ENCODE data around the gene HOXA6. TPM values are rescaled to one million over a fixed set of nuclear protein-coding genes. Genes with fewer than 3 reads are reported as not detected.

The HOXA6 gene
- total RNA-seq, 1 experiment from 2014 or later = not detected

- Mint-ChIP-seq H3K9me3 (peaks cover 9 to 10% of the 10 kb centered on the region in 2 experiments; a peak in 4 of 5 replicates), H3K36me3 (ENCODE audit: insufficient read depth in 1 of 3, low read depth in 3 of 3) (peaks cover 0 to 2% (median 0%) of the 10 kb centered on the region in 3 experiments; a peak in 1 of 7 replicates), H3K27ac (no peak overlapping the region), H3K27me3 (ENCODE audit: low read depth) (peaks cover 100% of the 10 kb centered on the region), H3K4me3 (no peak overlapping the region; a peak in 1 of 5 replicates), H3K4me1 (peaks cover 0 to 10% of the 10 kb centered on the region in 2 experiments; a peak in 1 of 4 replicates)
- no peak overlapping the region for H2AK5ac ChIP-seq (ENCODE audit: insufficient read length, low read length)
- H3K18ac ChIP-seq (ENCODE audit: insufficient read length, low read depth, low read length) = no peak overlapping the region
- no CpG with 5 or more reads among the region's 43 CpGs for WGBS (ENCODE audit: extremely low coverage, insufficient read length, low lambda C conversion rate)
- no peak overlapping the region for H3K4me2 ChIP-seq (ENCODE audit: insufficient read depth, insufficient read length, low read length)
- H3K4me1 ChIP-seq (ENCODE audit: insufficient read depth, low read length) = no peaks in the 10 kb centered on the region
- H3K79me2 ChIP-seq (ENCODE audit: insufficient read depth, low read length) = no peaks in the 10 kb centered on the region
- no peak overlapping the region for H2BK120ac ChIP-seq (ENCODE audit: low read depth, low read length, poor library complexity, severe bottlenecking)
- no peak overlapping the region for H2BK5ac ChIP-seq (ENCODE audit: insufficient read length, low read length)
- H3K79me1 ChIP-seq (ENCODE audit: insufficient read depth, low read depth, low read length, poor library complexity, severe bottlenecking) = no peaks in the 10 kb centered on the region
- H3K27ac ChIP-seq (ENCODE audit: insufficient read length, low read depth, low read length) = no peak overlapping the region
- H4K8ac ChIP-seq (replicated peaks; ENCODE audit: insufficient read length, low read depth, low read length) = no peak overlapping the region
- H3K23me2 ChIP-seq (ENCODE audit: insufficient read length, low read depth, low read length, poor library complexity, severe bottlenecking) = no peaks in the 10 kb centered on the region
- H3K4ac ChIP-seq (ENCODE audit: low read depth, low read length) = no peak overlapping the region
- H2AFZ ChIP-seq (ENCODE audit: low read length) = no peak overlapping the region
- no peak for TF ChIP-seq CTCF (conservative IDR thresholded peaks at IDR 0.05)
- no peak overlapping the region for H3K56ac ChIP-seq (ENCODE audit: insufficient read length, low read depth, low read length)
- H3K9me3 ChIP-seq (ENCODE audit: control insufficient read depth, low read depth, low read length) = no peaks in the 10 kb centered on the region
- no peak overlapping the region for H4K5ac ChIP-seq (ENCODE audit: insufficient read length, low read depth, low read length)
- peaks cover 100% of the 10 kb centered on the region for H3K27me3 ChIP-seq (ENCODE audit: insufficient read depth, low read length)
- no peak overlapping the region for H2BK20ac ChIP-seq (ENCODE audit: low read depth, low read length, poor library complexity, severe bottlenecking)
- peaks cover 2% of the 10 kb centered on the region for H4K20me1 ChIP-seq (ENCODE audit: control insufficient read depth, insufficient read depth, insufficient read length)
- no peak overlapping the region for H4K91ac ChIP-seq (ENCODE audit: insufficient read length, low read depth, low read length)
- no peak overlapping the region for H3K14ac ChIP-seq (ENCODE audit: insufficient read depth, low read length)
- H2BK12ac ChIP-seq (ENCODE audit: insufficient read length, low read depth, low read length) = no peak overlapping the region
- H3K23ac ChIP-seq (ENCODE audit: insufficient read length, low read depth, low read length) = no peak overlapping the region
- H3T11ph ChIP-seq (ENCODE audit: low read length) = no peak overlapping the region
- no peak overlapping the region for H3K9ac ChIP-seq (ENCODE audit: extremely low read depth, insufficient read length, low read length)
- no peak overlapping the region for H2BK15ac ChIP-seq (ENCODE audit: low read depth, low read length)
- no peak for DNase-seq
Measured at GRCh38 chr7:27124096-27124901, 23.3 kb downstream of the HOXA6 start.

Measured in H9 (cell line).